Mesothelial cell of epicardium (in vitro differentiated cells): ENCODE measurements around the gene CLIC3. TPM values are rescaled to one million over a fixed set of nuclear protein-coding genes. Genes with fewer than 3 reads are reported as not detected.

Experiments
- DNase-seq, 2 experiments: peaks; one replicate each; pipeline ENCODE4 v3.0.0; 2021; ENCODE audit warnings: low spot score in 2 of 2; ENCODE audit not compliant: unreplicated experiment in 2 of 2
- H3K27ac Mint-ChIP-seq: 2 replicates; pipeline ENCODE4 v1.8.0; 2021; ENCODE audit warnings: mixed read lengths
- H3K27me3 Mint-ChIP-seq: 2 replicates; pipeline ENCODE4 v1.8.0; 2021; ENCODE audit warnings: low read depth, mixed read lengths
- H3K36me3 Mint-ChIP-seq: 2 replicates; pipeline ENCODE4 v1.8.0; 2021; ENCODE audit warnings: mixed read lengths
- H3K4me1 Mint-ChIP-seq: 2 replicates; pipeline ENCODE4 v1.8.0; 2021; ENCODE audit warnings: mixed read lengths
- H3K4me3 Mint-ChIP-seq: 2 replicates; pipeline ENCODE4 v1.8.0; 2021; ENCODE audit warnings: mild to moderate bottlenecking, moderate library complexity, mixed read lengths
- H3K9me3 Mint-ChIP-seq: 2 replicates; pipeline ENCODE4 v1.8.0; 2021; ENCODE audit warnings: mixed read lengths
- total RNA-seq: library from RNA; stranded (reverse); gene quantifications from 3 replicates; pipeline ENCODE4 v1.2.1, GENCODE V29; 2021
- TF ChIP-seq, protein P1 (sequence below): fragments of 200-600 bp; sonication (generic); IDR thresholded peaks from one replicate; pipeline ENCODE4 v1.5.0; 2021; ENCODE audit warnings: antibody characterized with exemption; ENCODE audit not compliant: unreplicated experiment

Gene CLIC3
- total RNA-seq, 1 donor from 2014 or later = 2.9 TPM

DNA sequence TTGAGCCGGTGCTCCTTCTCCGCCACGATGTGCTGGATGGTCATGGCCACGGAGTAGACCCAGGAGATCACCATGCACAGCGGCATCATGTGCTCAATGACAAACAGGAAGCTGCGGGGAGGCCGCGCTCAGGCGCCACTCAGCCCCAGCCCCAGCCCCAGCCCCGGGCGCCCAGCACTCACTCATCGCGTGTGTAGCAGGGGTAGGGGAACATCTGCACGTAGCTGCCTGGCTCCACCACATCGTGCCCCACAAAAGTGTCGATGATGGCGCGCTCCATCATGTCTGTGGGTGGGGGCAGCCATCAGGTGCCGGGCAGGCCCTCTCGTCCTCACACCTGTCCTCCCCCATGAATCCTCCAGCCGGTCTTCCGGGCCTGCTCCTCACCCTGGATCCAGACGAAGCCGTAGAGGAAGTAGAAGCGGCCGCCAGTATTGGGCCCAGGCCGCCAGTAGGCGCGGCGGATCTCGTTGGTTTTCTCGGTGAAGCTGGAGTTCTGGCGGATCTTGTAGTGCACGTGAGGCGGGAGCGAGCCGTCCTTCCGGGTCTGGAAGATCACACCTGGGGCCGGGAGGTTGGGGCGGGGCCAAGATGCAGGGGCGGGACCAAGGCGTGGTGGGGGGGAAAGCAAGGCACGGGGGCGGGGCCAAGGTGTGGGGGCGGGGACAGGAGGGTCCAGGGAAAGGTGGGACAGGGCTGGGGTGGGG lies 21.6 kb upstream of the CLIC3 start:
- DNase-seq = no peak
- no peak overlapping the region for H3K4me3 Mint-ChIP-seq
- H3K4me1 Mint-ChIP-seq = no peaks in the 10 kb centered on the region
- no peaks in the 10 kb centered on the region for H3K9me3 Mint-ChIP-seq
- TF ChIP-seq, protein P1, sequence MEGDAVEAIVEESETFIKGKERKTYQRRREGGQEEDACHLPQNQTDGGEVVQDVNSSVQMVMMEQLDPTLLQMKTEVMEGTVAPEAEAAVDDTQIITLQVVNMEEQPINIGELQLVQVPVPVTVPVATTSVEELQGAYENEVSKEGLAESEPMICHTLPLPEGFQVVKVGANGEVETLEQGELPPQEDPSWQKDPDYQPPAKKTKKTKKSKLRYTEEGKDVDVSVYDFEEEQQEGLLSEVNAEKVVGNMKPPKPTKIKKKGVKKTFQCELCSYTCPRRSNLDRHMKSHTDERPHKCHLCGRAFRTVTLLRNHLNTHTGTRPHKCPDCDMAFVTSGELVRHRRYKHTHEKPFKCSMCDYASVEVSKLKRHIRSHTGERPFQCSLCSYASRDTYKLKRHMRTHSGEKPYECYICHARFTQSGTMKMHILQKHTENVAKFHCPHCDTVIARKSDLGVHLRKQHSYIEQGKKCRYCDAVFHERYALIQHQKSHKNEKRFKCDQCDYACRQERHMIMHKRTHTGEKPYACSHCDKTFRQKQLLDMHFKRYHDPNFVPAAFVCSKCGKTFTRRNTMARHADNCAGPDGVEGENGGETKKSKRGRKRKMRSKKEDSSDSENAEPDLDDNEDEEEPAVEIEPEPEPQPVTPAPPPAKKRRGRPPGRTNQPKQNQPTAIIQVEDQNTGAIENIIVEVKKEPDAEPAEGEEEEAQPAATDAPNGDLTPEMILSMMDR = no peak
- H3K27me3 Mint-ChIP-seq = no peaks in the 10 kb centered on the region
- H3K36me3 Mint-ChIP-seq = peaks cover 10% of the 10 kb centered on the region
- no peak overlapping the region for H3K27ac Mint-ChIP-seq

DNA sequence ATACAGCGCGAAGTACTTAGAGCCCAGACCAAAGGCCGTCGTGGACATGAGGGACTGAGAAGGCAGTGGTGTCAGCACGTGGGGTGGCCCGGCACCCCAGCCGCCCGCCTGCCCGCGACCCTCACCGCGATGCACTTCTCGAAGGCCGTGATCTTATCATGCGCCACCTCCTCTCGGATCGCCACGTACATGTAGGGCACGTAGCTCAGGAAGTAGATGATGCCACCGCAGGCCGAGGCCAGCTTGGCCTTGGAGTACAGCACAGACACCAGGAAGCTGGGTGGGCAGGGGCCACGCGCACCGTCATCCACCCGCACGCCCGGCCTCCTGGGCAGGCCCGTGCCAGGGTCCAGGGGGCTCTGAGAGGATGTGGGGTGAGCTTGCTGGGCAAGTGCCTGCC lies 20.7 kb upstream of the CLIC3 start:
- TF ChIP-seq, protein P1 = no peak
- Mint-ChIP-seq H3K9me3 (no peaks in the 10 kb centered on the region), H3K4me1 (no peaks in the 10 kb centered on the region)

DNA sequence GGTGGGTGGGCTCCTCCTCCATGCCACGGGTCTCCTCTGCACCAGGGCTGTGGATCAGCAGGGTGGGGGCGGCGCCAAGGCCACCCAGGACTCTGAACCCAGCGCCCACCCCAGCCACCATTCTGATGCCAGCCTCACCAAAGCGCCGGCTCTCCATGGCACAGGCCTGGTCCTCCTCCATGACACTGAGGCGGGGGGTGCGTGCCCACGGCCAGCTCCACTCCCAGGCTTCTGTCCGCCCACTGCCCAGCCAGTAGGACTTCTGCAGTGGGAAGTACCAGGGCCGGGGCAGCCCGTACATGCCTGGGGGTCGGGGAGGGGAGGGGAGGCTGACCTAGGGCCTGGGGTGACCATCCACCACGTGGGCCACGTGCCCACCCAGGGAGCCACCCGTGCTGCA lies 20.1 kb upstream of the CLIC3 start:
- TF ChIP-seq, protein P1 = no peak
- peaks cover 14% of the 10 kb centered on the region for H3K36me3 Mint-ChIP-seq
- H3K4me3 Mint-ChIP-seq = no peak overlapping the region
- no peak for DNase-seq
- H3K9me3 Mint-ChIP-seq = no peaks in the 10 kb centered on the region
- H3K4me1 Mint-ChIP-seq = no peaks in the 10 kb centered on the region
- no peak overlapping the region for H3K27ac Mint-ChIP-seq
- H3K27me3 Mint-ChIP-seq = no peaks in the 10 kb centered on the region

More for the DNA sequence above, 20.7 kb upstream of the CLIC3 start:
- DNase-seq = no peak
- Mint-ChIP-seq H3K27me3 (no peaks in the 10 kb centered on the region), H3K4me3 (no peak overlapping the region), H3K36me3 (peaks cover 13% of the 10 kb centered on the region), H3K27ac (no peak overlapping the region)

DNA sequence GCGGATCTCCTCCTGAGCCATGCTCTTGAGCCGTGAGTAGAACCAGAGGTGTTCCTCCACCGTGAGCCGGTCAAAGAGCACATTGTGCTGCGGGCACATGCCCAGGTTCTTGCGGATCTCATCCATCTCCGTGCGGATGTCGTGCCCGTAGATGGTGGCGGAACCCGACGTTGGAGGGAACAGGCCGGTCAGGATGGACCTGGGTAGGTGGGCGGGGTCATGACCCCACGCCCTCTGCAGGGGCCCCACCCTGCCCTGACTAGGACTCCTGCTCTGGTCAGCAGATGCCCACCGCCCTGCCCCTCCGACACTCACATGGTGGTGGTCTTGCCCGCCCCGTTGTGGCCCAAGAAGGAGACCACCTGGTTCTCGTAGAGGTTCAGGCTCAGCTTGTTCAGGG lies 19.6 kb upstream of the CLIC3 start:
- Mint-ChIP-seq H3K27ac (no peak overlapping the region), H3K9me3 (no peaks in the 10 kb centered on the region), H3K4me1 (no peaks in the 10 kb centered on the region), H3K4me3 (no peak overlapping the region), H3K36me3 (peaks cover 16% of the 10 kb centered on the region), H3K27me3 (no peaks in the 10 kb centered on the region)
- TF ChIP-seq, protein P1 = no peak
- no peak for DNase-seq

DNA sequence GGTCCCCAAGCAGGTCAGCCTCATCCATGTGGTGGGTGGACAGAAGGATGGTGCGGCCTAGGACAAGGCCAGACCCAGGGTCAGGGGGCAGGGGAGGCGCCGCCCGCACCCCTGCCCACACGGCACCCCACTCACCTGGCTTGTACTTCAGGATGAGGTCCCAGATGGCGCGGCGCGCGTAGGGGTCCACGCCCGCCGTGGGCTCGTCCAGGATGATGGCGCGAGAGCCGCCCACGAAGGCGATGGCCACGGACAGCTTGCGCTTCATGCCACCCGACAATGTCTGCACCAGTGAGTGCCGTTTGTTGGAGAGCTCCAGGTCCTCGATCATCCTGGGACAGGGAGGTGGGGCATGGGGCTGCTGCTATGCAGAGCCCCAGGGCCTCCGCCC lies 19.2 kb upstream of the CLIC3 start:
- H3K9me3 Mint-ChIP-seq = no peaks in the 10 kb centered on the region
- no peak overlapping the region for H3K27ac Mint-ChIP-seq

More for the DNA sequence above, 19.2 kb upstream of the CLIC3 start:
- TF ChIP-seq, protein P1 = no peak
- H3K36me3 Mint-ChIP-seq = peaks cover 16% of the 10 kb centered on the region
- no peak overlapping the region for H3K4me3 Mint-ChIP-seq
- H3K27me3 Mint-ChIP-seq = no peaks in the 10 kb centered on the region
- no peak for DNase-seq
- no peaks in the 10 kb centered on the region for H3K4me1 Mint-ChIP-seq
